ENCODE results near the gene IFFO2.

- peak in 1 of 2 donors; percentile 52 for TF ChIP-seq POLR2AphosphoS5 (IDR thresholded peaks at IDR 0.05)
- TF ChIP-seq CTCF (IDR thresholded peaks at IDR 0.05), result peak; percentile 97 to 98 (median 98)
- no peak for TF ChIP-seq POLR2A (IDR thresholded peaks at IDR 0.05)
- TF ChIP-seq EP300 (IDR thresholded peaks at IDR 0.05), result no peak
These were observed 43.2 kb downstream of the IFFO2 start for GRCh38 chr1:18913065-18913835.

Data from upper lobe of left lung (tissue), 4 donors.